HL-60 (cell line): Measurements from ENCODE around the gene CABLES2.

Source experiments
- DNase-seq, 2 experiments: peaks; one replicate each; pipeline ENCODE4 v3.0.0-alpha.2; 2010 to 2020; ENCODE audit warnings: low read depth in 1 of 2, low spot score in 1 of 2
- H3K27ac ChIP-seq: fragments of 250-450 bp; sonication (Bioruptor Pico); replicated peaks from 2 replicates; pipeline ENCODE4 v1.5.1; 2020; ENCODE audit warnings: mild to moderate bottlenecking, moderate library complexity
- H3K27me3 ChIP-seq: fragments of 250-450 bp; sonication (Bioruptor Pico); 2 replicates; pipeline ENCODE4 v1.5.1; 2021; ENCODE audit warnings: mild to moderate bottlenecking, moderate library complexity; ENCODE audit not compliant: insufficient read depth, poor library complexity, severe bottlenecking
- H3K4me3 ChIP-seq: replicated peaks from 2 replicates; pipeline ENCODE4 v1.5.1; 2011; ENCODE audit warnings: mild to moderate bottlenecking, control low read depth, low read length; ENCODE audit not compliant: insufficient read depth
- GABPA ChIP-seq: IDR thresholded peaks from 2 replicates; pipeline ENCODE4 v1.6.1; 2012; ENCODE audit warnings: low read depth
- POLR2AphosphoS5 ChIP-seq: IDR thresholded peaks from 2 replicates; pipeline ENCODE4 v1.6.1; 2012; ENCODE audit warnings: low read depth
- SPI1 ChIP-seq: IDR thresholded peaks from 2 replicates; pipeline ENCODE4 v1.6.1; 2012; ENCODE audit warnings: low read depth, mild to moderate bottlenecking, borderline replicate concordance
- TF ChIP-seq, protein P1 (sequence below): IDR thresholded peaks from one replicate; pipeline ENCODE4 v1.5.1; 2011; ENCODE audit warnings: low read length, control low read depth, inconsistent platforms; ENCODE audit not compliant: insufficient read depth
- TF ChIP-seq, protein P2 (sequence below): IDR thresholded peaks from 2 replicates; pipeline ENCODE4 v1.6.1; 2012; ENCODE audit warnings: low read depth; ENCODE audit not compliant: insufficient replicate concordance

The CABLES2 gene

GRCh38 chr20:62368976-62369814 lies 37.9 kb downstream of the CABLES2 start:
- peaks cover 31% of the 10 kb centered on the region for H3K27me3 ChIP-seq
- no peak overlapping the region for H3K27ac ChIP-seq
- no peak for DNase-seq
- TF ChIP-seq GABPA (no peak), POLR2AphosphoS5 (no peak), SPI1 (no peak)
- TF ChIP-seq, protein P1, sequence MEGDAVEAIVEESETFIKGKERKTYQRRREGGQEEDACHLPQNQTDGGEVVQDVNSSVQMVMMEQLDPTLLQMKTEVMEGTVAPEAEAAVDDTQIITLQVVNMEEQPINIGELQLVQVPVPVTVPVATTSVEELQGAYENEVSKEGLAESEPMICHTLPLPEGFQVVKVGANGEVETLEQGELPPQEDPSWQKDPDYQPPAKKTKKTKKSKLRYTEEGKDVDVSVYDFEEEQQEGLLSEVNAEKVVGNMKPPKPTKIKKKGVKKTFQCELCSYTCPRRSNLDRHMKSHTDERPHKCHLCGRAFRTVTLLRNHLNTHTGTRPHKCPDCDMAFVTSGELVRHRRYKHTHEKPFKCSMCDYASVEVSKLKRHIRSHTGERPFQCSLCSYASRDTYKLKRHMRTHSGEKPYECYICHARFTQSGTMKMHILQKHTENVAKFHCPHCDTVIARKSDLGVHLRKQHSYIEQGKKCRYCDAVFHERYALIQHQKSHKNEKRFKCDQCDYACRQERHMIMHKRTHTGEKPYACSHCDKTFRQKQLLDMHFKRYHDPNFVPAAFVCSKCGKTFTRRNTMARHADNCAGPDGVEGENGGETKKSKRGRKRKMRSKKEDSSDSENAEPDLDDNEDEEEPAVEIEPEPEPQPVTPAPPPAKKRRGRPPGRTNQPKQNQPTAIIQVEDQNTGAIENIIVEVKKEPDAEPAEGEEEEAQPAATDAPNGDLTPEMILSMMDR: no peak
- TF ChIP-seq, protein P2, sequence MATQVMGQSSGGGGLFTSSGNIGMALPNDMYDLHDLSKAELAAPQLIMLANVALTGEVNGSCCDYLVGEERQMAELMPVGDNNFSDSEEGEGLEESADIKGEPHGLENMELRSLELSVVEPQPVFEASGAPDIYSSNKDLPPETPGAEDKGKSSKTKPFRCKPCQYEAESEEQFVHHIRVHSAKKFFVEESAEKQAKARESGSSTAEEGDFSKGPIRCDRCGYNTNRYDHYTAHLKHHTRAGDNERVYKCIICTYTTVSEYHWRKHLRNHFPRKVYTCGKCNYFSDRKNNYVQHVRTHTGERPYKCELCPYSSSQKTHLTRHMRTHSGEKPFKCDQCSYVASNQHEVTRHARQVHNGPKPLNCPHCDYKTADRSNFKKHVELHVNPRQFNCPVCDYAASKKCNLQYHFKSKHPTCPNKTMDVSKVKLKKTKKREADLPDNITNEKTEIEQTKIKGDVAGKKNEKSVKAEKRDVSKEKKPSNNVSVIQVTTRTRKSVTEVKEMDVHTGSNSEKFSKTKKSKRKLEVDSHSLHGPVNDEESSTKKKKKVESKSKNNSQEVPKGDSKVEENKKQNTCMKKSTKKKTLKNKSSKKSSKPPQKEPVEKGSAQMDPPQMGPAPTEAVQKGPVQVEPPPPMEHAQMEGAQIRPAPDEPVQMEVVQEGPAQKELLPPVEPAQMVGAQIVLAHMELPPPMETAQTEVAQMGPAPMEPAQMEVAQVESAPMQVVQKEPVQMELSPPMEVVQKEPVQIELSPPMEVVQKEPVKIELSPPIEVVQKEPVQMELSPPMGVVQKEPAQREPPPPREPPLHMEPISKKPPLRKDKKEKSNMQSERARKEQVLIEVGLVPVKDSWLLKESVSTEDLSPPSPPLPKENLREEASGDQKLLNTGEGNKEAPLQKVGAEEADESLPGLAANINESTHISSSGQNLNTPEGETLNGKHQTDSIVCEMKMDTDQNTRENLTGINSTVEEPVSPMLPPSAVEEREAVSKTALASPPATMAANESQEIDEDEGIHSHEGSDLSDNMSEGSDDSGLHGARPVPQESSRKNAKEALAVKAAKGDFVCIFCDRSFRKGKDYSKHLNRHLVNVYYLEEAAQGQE: no peak
- H3K4me3 ChIP-seq: no peak overlapping the region

- Histone ChIP-seq H3K27me3 (peaks cover 31% of the 10 kb centered on the region), H3K4me3 (no peak overlapping the region), H3K27ac (no peak overlapping the region)
- no peak for DNase-seq
- TF ChIP-seq SPI1: no peak
- TF ChIP-seq GABPA: no peak
- TF ChIP-seq, protein P2: no peak
- no peak for TF ChIP-seq POLR2AphosphoS5
- TF ChIP-seq, protein P1: no peak
These were observed 38.6 kb downstream of the CABLES2 start for GRCh38 chr20:62368392-62368975.

- H3K27ac ChIP-seq: no peak overlapping the region
- peaks cover 31% of the 10 kb centered on the region for H3K27me3 ChIP-seq
- peak overlapping the region; percentile 25 for H3K4me3 ChIP-seq
- peak in 1 of 2 experiments; percentile 21 for DNase-seq
- TF ChIP-seq, protein P1: no peak
- TF ChIP-seq SPI1 (no peak), GABPA (no peak), POLR2AphosphoS5 (no peak)
- TF ChIP-seq, protein P2: no peak
These were observed 39.3 kb downstream of the CABLES2 start for GRCh38 chr20:62367633-62368391.
